GM23248 (cell line): ENCODE measurements around the gene WFDC1.

ENCODE experiments used
- EZH2 ChIP-seq: fragments of 200-600 bp; sonication (generic); IDR thresholded peaks from 2 replicates; pipeline ENCODE4 v1.6.1; 2018; ENCODE audit warnings: antibody characterized with exemption, mild to moderate bottlenecking; ENCODE audit not compliant: insufficient read depth, poor library complexity, severe bottlenecking
- EZH2phosphoT487 ChIP-seq: fragments of 200-600 bp; sonication (generic); IDR thresholded peaks from 2 replicates; pipeline ENCODE4 v1.6.1; 2018; ENCODE audit warnings: antibody characterized with exemption, moderate library complexity, mild to moderate bottlenecking, low read depth; ENCODE audit not compliant: insufficient read depth

GRCh38 chr16:84278968-84279367 lies 15.7 kb upstream of the WFDC1 start:
- TF ChIP-seq EZH2 (no peak), EZH2phosphoT487 (no peak)
